GM12892 (cell line): ENCODE data around the gene LRRC3.

ENCODE experiments used
- POLR2A ChIP-seq: IDR thresholded peaks from 2 replicates; pipeline ENCODE4 v1.6.1; 2011; ENCODE audit warnings: low read depth, low read length, control low read depth
- POLR2AphosphoS5 ChIP-seq: IDR thresholded peaks from 2 replicates; pipeline ENCODE4 v1.6.1; 2011; ENCODE audit warnings: low read depth, low read length, control low read depth

DNA sequence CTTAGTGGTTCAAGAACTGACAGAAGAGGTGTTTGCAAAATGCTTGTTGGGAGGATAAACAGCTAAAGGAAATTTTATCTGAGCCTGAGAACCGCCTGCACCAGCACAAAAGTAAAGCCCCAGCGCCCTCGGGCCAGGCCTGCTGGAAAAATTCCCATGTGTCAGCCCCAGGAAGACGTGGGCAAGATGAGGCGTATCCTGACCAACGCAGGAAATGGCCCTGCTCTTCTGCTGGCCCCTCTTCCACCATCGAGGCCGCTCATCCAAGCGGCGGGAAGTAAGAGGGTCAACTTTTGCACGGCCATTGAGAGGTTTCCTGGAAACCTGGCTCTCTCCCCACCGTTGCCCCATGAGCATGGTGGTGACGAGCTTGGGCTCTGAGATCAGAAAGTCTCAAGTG, 39.6 kb downstream of the LRRC3 start:
- no peak for TF ChIP-seq POLR2A
- no peak for TF ChIP-seq POLR2AphosphoS5
